ENCODE measurements around the gene TIMM17B. TPM values are rescaled to one million over a fixed set of nuclear protein-coding genes. Genes with fewer than 3 reads are reported as not detected.

The TIMM17B gene
- total and polyA plus RNA-seq, 2 of the 8 experiments (the other 6 are each of a cell fraction or from before 2014, with no cell fraction given), result 77.8 to 246 TPM

DNA sequence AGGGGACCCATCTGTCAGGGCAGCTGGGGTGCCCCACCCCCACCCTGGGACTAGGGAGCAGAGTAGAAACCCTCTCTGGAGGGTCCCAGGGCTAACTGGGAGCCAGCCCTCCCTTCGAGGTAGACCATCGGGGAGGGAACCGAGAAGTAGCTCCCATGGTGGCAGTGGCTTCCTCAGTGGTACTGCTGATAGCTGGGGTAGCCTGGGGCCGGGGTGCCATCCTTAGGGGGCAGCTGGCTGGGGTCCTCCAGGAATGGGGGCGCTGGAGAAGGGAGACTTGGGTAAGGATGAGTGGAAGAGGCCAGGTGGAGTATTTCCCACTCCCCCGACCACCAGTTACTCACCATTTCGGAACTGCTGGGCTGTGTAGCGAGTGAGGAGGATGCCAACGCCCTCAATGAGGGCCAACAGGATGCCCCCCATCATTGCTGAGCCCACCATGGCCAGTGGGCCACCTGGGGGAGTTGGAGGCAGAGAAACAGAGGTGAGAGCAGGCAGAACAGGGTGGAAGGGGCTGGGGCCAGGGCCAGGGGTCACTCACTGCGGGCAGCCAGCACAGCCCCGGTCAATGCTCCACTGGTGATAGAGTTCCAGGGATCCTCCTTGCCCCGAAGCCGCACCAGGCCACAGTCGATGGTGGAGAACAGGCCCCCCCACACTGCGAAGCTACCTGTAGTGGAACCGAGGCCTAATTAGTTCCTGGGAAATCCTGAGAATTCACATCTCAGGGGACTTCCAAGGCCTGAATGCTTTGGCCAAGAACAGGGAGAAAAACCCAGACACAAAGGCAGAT, 3.8 kb downstream of the TIMM17B start (continued):
- no peak for TF ChIP-seq CHD7 (IDR thresholded peaks at IDR 0.05; ENCODE audit: insufficient replicate concordance, low read length)
- no peak for TF ChIP-seq BRCA1 (IDR thresholded peaks at IDR 0.05; ENCODE audit: low read depth, low read length)
- no peak for TF ChIP-seq CHD1 (IDR thresholded peaks at IDR 0.05; ENCODE audit: low read depth, low read length)
- TF ChIP-seq SP4 (IDR thresholded peaks at IDR 0.05; ENCODE audit: low read length), result no peak
- no peak for TF ChIP-seq SP1 (IDR thresholded peaks at IDR 0.05; ENCODE audit: low read depth, low read length)
- TF ChIP-seq TBP (IDR thresholded peaks at IDR 0.05; ENCODE audit: low read depth, low read length), result no peak
- TF ChIP-seq NANOG (IDR thresholded peaks at IDR 0.05; ENCODE audit: insufficient read depth, low read depth, low read length, poor library complexity, severe bottlenecking), result no peak
- TF ChIP-seq KDM5A (IDR thresholded peaks at IDR 0.05; ENCODE audit: low read length), result no peak
- TF ChIP-seq ASH2L (IDR thresholded peaks at IDR 0.05; ENCODE audit: low read length), result no peak
- TF ChIP-seq HDAC6 (IDR thresholded peaks at IDR 0.05; ENCODE audit: low read depth, low read length), result no peak
- TF ChIP-seq, protein P1, sequence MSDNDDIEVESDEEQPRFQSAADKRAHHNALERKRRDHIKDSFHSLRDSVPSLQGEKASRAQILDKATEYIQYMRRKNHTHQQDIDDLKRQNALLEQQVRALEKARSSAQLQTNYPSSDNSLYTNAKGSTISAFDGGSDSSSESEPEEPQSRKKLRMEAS (IDR thresholded peaks at IDR 0.05), result no peak
